K562 (cell line): Measurements from ENCODE around the gene LRP1B.

Experiments
- ATF3 ChIP-seq, 2 experiments: fragments of 450-650 bp in 1 of 2; sonication (generic) in 1 of 2; formaldehyde crosslinking in 1 of 2; IDR thresholded peaks in 1 of 2; conservative IDR thresholded peaks in 1 of 2; 2 replicates each; pipeline versions ENCODE4 v1.6.1 to v1.8.1; 2016 to 2023; ENCODE audit warnings: mild to moderate bottlenecking in 2 of 2, moderate library complexity in 2 of 2, inconsistent platforms in 1 of 2, missing genetic modification reagents in 1 of 2
- ESRRB ChIP-seq: fragments of 250-450 bp; sonication (Bioruptor Pico); IDR thresholded peaks from 2 replicates; pipeline ENCODE4 v1.5.0; 2020; ENCODE audit warnings: mild to moderate bottlenecking, moderate library complexity, borderline replicate concordance
- PHF20 ChIP-seq: fragments of 450-650 bp; IDR thresholded peaks from 2 replicates; pipeline ENCODE4 v1.6.1; 2018; ENCODE audit not compliant: partially characterized antibody
- ZZZ3 ChIP-seq: fragments of 450-650 bp; IDR thresholded peaks from 2 replicates; pipeline ENCODE4 v1.6.1; 2016; ENCODE audit warnings: antibody characterized with exemption, mild to moderate bottlenecking, moderate library complexity

GRCh38 chr2:142088058-142088568, 42.7 kb downstream of the LRP1B start:
- TF ChIP-seq ZZZ3 (no peak), ATF3 (IDR thresholded peaks at IDR 0.05) (no peak), ATF3 (CRISPR knock-in tag; conservative IDR thresholded peaks at IDR 0.05) (no peak), PHF20 (no peak), ESRRB (no peak)
